ENCODE data around the gene GTPBP3. TPM values are rescaled to one million over a fixed set of nuclear protein-coding genes. Genes with fewer than 3 reads are reported as not detected.

The GTPBP3 gene
- total and polyA plus RNA-seq, 2 of the 13 experiments (the other 11 are each of a cell fraction or from before 2014, with no cell fraction given) = 17.5 to 30.0 TPM

DNA sequence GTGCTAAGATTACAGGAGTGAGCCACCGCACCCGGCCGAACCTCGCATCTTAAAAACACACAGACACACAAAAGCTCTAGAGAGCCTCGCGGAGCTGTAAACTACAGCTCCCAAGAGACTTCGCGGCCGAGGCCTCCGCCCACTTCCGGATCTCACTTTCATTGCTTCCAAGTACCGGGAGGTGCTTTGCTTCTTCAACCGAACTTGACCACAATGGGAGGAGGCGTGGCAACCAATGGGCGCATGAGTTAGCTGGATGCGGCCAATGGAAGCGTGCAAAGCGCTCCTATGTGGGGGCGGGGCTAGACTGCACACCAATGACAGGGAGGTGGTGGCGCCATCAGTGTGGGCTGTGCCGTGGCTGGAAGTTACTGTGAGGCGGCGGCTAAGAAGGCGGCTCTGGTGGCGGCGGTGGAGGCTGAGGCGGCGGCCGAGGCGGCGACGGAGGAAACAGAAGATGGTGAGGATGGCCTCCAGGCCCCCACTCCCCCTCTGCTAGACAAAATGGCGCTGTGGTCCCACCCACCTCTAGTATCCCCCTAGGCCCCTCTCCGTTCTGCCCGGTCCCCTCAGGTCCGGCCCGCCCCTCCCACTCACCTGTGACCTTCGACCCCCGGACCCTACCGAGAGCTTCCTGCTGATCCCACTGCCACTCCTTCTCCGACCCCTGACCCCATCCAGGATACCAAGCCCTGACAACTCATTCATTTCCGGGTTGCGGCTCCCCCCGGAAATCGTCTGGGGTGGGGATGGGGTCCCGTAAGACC, 28.0 kb upstream of the GTPBP3 start, which contains the start of gene DDA1 (continued):
- TF ChIP-seq, protein P1, sequence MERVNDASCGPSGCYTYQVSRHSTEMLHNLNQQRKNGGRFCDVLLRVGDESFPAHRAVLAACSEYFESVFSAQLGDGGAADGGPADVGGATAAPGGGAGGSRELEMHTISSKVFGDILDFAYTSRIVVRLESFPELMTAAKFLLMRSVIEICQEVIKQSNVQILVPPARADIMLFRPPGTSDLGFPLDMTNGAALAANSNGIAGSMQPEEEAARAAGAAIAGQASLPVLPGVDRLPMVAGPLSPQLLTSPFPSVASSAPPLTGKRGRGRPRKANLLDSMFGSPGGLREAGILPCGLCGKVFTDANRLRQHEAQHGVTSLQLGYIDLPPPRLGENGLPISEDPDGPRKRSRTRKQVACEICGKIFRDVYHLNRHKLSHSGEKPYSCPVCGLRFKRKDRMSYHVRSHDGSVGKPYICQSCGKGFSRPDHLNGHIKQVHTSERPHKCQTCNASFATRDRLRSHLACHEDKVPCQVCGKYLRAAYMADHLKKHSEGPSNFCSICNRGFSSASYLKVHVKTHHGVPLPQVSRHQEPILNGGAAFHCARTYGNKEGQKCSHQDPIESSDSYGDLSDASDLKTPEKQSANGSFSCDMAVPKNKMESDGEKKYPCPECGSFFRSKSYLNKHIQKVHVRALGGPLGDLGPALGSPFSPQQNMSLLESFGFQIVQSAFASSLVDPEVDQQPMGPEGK (CRISPR knock-in tag; IDR thresholded peaks at IDR 0.05) = peak; percentile 36; the same call in 1 of the 2 replicates
- TF ChIP-seq ZFP1 (CRISPR knock-in tag; IDR thresholded peaks at IDR 0.05) (no peak), ZNF225 (CRISPR knock-in tag; IDR thresholded peaks at IDR 0.05) (peak; percentile 12; the same call in 1 of the 2 replicates), ZNF101 (CRISPR knock-in tag; IDR thresholded peaks at IDR 0.05; ENCODE audit: borderline replicate concordance, low read depth) (no peak), NR2C2 (CRISPR knock-in tag; IDR thresholded peaks at IDR 0.05; ENCODE audit: borderline replicate concordance) (peak; percentile 99), RCOR2 (CRISPR knock-in tag; IDR thresholded peaks at IDR 0.05) (no peak), ZBTB42 (CRISPR knock-in tag; IDR thresholded peaks at IDR 0.05) (no peak), PRMT3 (CRISPR knock-in tag; IDR thresholded peaks at IDR 0.05; ENCODE audit: borderline replicate concordance, low read depth) (no peak)
- TF ChIP-seq, protein P2, sequence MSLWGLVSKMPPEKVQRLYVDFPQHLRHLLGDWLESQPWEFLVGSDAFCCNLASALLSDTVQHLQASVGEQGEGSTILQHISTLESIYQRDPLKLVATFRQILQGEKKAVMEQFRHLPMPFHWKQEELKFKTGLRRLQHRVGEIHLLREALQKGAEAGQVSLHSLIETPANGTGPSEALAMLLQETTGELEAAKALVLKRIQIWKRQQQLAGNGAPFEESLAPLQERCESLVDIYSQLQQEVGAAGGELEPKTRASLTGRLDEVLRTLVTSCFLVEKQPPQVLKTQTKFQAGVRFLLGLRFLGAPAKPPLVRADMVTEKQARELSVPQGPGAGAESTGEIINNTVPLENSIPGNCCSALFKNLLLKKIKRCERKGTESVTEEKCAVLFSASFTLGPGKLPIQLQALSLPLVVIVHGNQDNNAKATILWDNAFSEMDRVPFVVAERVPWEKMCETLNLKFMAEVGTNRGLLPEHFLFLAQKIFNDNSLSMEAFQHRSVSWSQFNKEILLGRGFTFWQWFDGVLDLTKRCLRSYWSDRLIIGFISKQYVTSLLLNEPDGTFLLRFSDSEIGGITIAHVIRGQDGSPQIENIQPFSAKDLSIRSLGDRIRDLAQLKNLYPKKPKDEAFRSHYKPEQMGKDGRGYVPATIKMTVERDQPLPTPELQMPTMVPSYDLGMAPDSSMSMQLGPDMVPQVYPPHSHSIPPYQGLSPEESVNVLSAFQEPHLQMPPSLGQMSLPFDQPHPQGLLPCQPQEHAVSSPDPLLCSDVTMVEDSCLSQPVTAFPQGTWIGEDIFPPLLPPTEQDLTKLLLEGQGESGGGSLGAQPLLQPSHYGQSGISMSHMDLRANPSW (CRISPR knock-in tag; IDR thresholded peaks at IDR 0.05; ENCODE audit: borderline replicate concordance) = no peak
- TF ChIP-seq, protein P3, sequence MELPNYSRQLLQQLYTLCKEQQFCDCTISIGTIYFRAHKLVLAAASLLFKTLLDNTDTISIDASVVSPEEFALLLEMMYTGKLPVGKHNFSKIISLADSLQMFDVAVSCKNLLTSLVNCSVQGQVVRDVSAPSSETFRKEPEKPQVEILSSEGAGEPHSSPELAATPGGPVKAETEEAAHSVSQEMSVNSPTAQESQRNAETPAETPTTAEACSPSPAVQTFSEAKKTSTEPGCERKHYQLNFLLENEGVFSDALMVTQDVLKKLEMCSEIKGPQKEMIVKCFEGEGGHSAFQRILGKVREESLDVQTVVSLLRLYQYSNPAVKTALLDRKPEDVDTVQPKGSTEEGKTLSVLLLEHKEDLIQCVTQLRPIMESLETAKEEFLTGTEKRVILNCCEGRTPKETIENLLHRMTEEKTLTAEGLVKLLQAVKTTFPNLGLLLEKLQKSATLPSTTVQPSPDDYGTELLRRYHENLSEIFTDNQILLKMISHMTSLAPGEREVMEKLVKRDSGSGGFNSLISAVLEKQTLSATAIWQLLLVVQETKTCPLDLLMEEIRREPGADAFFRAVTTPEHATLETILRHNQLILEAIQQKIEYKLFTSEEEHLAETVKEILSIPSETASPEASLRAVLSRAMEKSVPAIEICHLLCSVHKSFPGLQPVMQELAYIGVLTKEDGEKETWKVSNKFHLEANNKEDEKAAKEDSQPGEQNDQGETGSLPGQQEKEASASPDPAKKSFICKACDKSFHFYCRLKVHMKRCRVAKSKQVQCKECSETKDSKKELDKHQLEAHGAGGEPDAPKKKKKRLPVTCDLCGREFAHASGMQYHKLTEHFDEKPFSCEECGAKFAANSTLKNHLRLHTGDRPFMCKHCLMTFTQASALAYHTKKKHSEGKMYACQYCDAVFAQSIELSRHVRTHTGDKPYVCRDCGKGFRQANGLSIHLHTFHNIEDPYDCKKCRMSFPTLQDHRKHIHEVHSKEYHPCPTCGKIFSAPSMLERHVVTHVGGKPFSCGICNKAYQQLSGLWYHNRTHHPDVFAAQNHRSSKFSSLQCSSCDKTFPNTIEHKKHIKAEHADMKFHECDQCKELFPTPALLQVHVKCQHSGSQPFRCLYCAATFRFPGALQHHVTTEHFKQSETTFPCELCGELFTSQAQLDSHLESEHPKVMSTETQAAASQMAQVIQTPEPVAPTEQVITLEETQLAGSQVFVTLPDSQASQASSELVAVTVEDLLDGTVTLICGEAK (IDR thresholded peaks at IDR 0.05) = peak; percentile 43
- TF ChIP-seq, protein P3 (CRISPR knock-in tag; IDR thresholded peaks at IDR 0.05) = peak; percentile 24; the same call in 1 of the 2 replicates
